HepG2 (cell line): ENCODE measurements around the gene MARS1. TPM values are rescaled to one million over a fixed set of nuclear protein-coding genes. Genes with fewer than 3 reads are reported as not detected.

ENCODE experiments used
- ATAC-seq: fragments of 200-7000 bp; cut with Tn5 transposase; 3 replicates; pipeline ENCODE4 v1.9.1; 2020; ENCODE audit warnings: mild to moderate bottlenecking, moderate library complexity
- BruUV-seq: library from RNA; stranded (reverse); fragments of 400-500 nt; replicated peaks from 2 replicates; lab custom pipeline; 2021; lab: Mats Ljungman, UMichigan
- CTCF ChIA-PET: fragments of 300-600 bp; formaldehyde crosslinking; extraction: SDS; loops from one replicate; lab custom pipeline; 2021; ENCODE audit warnings: low total read pairs, inconsistent platforms, low intra/inter-chr PET ratio; lab: Yijun Ruan, JAX
- POLR2A ChIA-PET: fragments of 350-600 bp; sonication (Branson Sonifier 250); formaldehyde crosslinking; loops from one replicate; lab custom pipeline; 2020; ENCODE audit warnings: antibody characterized with exemption, inconsistent platforms; lab: Yijun Ruan, JAX
- DNase-seq: peaks from one replicate; pipeline ENCODE4 v3.0.0-alpha.2; 2015; ENCODE audit warnings: low spot score
- FAIRE-seq: peaks from 3 replicates; lab custom pipeline; 2011; peaks lifted over from hg19 to GRCh38; lab: Jason Lieb, UNC
- H2AFZ ChIP-seq: one replicate; pipeline ENCODE4 v1.6.1; 2011; ENCODE audit warnings: low read length, inconsistent platforms
- H3K27ac ChIP-seq: fragments of 300-600 bp; 3 replicates; pipeline ENCODE4 v1.8.0; 2011; ENCODE audit warnings: mixed run types, mild to moderate bottlenecking, mixed read lengths, low read length, inconsistent platforms; ENCODE audit not compliant: insufficient read depth; ENCODE audit errors: extremely low read length
- H3K27me3 ChIP-seq, 2 experiments: fragments of 200-600 bp in 1 of 2; 2 replicates in 1 of 2; 3 replicates in 1 of 2; pipeline versions ENCODE4 v1.6.0 to v1.8.0; 2011; ENCODE audit warnings: low read length in 2 of 2, mild to moderate bottlenecking in 2 of 2, moderate library complexity in 2 of 2, inconsistent platforms in 1 of 2; ENCODE audit not compliant: insufficient read depth in 2 of 2, control insufficient read depth in 1 of 2
- H3K36me3 ChIP-seq, 2 experiments: fragments of 200-600 bp in 1 of 2; replicated peaks in 1 of 2; 2 replicates in 1 of 2; 3 replicates in 1 of 2; pipeline versions ENCODE4 v1.5.1 to v1.8.0; 2011; ENCODE audit warnings: low read length in 2 of 2, inconsistent platforms in 1 of 2; ENCODE audit not compliant: insufficient read depth in 2 of 2, control insufficient read depth in 1 of 2
- H3K4me1 ChIP-seq: 2 replicates; pipeline ENCODE4 v1.5.1; 2012; ENCODE audit warnings: low read length, inconsistent platforms; ENCODE audit not compliant: insufficient read depth
- H3K4me2 ChIP-seq: 2 replicates; pipeline ENCODE4 v1.6.0; 2011; ENCODE audit warnings: low read depth, low read length, inconsistent platforms
- H3K4me3 ChIP-seq, 3 experiments: fragments of 200-600 bp in 1 of 3; sonication (generic), shearing (Covaris generic) in 1 of 3; replicated peaks in 1 of 3; 2 replicates each; pipeline ENCODE4 v1.5.1; 2011 to 2016; ENCODE audit warnings: low read length in 3 of 3, inconsistent platforms in 2 of 3, low read depth in 2 of 3, mild to moderate bottlenecking in 2 of 3, control low read depth in 1 of 3, mixed read lengths in 1 of 3; ENCODE audit not compliant: insufficient read depth in 1 of 3
- H3K79me2 ChIP-seq: one replicate; pipeline ENCODE4 v1.6.1; 2011; ENCODE audit warnings: low read length, inconsistent platforms; ENCODE audit not compliant: insufficient read depth
- H3K9ac ChIP-seq: 2 replicates; pipeline ENCODE4 v1.6.0; 2011; ENCODE audit warnings: mild to moderate bottlenecking, low read depth, low read length, inconsistent platforms; ENCODE audit not compliant: insufficient read depth
- H3K9me3 ChIP-seq: 2 replicates; pipeline ENCODE4 v1.5.1; 2012; ENCODE audit warnings: mild to moderate bottlenecking, low read length
- H4K20me1 ChIP-seq: 2 replicates; pipeline ENCODE4 v1.6.0; 2011; ENCODE audit warnings: inconsistent platforms, mild to moderate bottlenecking, low read length, moderate library complexity; ENCODE audit not compliant: insufficient read depth
- ARHGAP35 ChIP-seq: sonication (generic); formaldehyde crosslinking; IDR thresholded peaks from 2 replicates; pipeline ENCODE4 v1.9.0; 2022; ENCODE audit warnings: mild to moderate bottlenecking, inconsistent platforms, moderate library complexity, missing genetic modification reagents, borderline replicate concordance
- ATM ChIP-seq: fragments of 450-650 bp; IDR thresholded peaks from 2 replicates; pipeline ENCODE4 v1.7.1; 2017; ENCODE audit warnings: mild to moderate bottlenecking, borderline replicate concordance
- GRHL1 ChIP-seq: sonication (generic); formaldehyde crosslinking; conservative IDR thresholded peaks from 2 replicates; pipeline ENCODE4 v1.8.0; 2022; ENCODE audit warnings: missing genetic modification reagents
- HCFC1 ChIP-seq: fragments of 150-350 bp; IDR thresholded peaks from 2 replicates; pipeline ENCODE4 v1.6.1; 2014; ENCODE audit warnings: low read depth, low read length
- HOXA5 ChIP-seq: sonication (generic); formaldehyde crosslinking; IDR thresholded peaks from 2 replicates; pipeline ENCODE4 v1.4.0; 2020; ENCODE audit warnings: missing genetic modification reagents
- KLF13 ChIP-seq: sonication (generic); formaldehyde crosslinking; IDR thresholded peaks from 2 replicates; pipeline ENCODE4 v1.4.0; 2020; ENCODE audit warnings: mild to moderate bottlenecking, missing genetic modification reagents
- NCOR1 ChIP-seq: fragments of 200-600 bp; sonication (generic); IDR thresholded peaks from 2 replicates; pipeline ENCODE4 v1.7.0; 2017; ENCODE audit warnings: antibody characterized with exemption, low read length, borderline replicate concordance
- PITX1 ChIP-seq: sonication (generic); formaldehyde crosslinking; IDR thresholded peaks from 2 replicates; pipeline ENCODE4 v1.5.1; 2020; ENCODE audit warnings: mild to moderate bottlenecking, missing genetic modification reagents
- U2AF2 ChIP-seq: fragments of 200-400 bp; formaldehyde crosslinking; IDR thresholded peaks from 2 replicates; pipeline ENCODE4 v1.6.1; 2017; ENCODE audit warnings: low read depth, mild to moderate bottlenecking, low read length
- ZBTB37 ChIP-seq: sonication (generic); formaldehyde crosslinking; IDR thresholded peaks from 2 replicates; pipeline ENCODE4 v1.4.0; 2020; ENCODE audit warnings: mild to moderate bottlenecking, missing genetic modification reagents
- ZNF207 ChIP-seq: fragments of 450-650 bp; IDR thresholded peaks from 2 replicates; pipeline ENCODE4 v1.6.1; 2016; ENCODE audit warnings: antibody characterized with exemption, borderline replicate concordance
- ZNF530 ChIP-seq: sonication (generic); formaldehyde crosslinking; IDR thresholded peaks from 2 replicates; pipeline ENCODE4 v1.5.0; 2020; ENCODE audit warnings: low read depth, mild to moderate bottlenecking, missing genetic modification reagents
- ZNF572 ChIP-seq: sonication (generic); formaldehyde crosslinking; IDR thresholded peaks from 2 replicates; pipeline ENCODE4 v1.5.1; 2020; ENCODE audit warnings: mild to moderate bottlenecking, missing genetic modification reagents
- ZNF574 ChIP-seq: sonication (generic); formaldehyde crosslinking; IDR thresholded peaks from 2 replicates; pipeline ENCODE4 v1.4.0; 2020; ENCODE audit warnings: missing genetic modification reagents
- ZNF672 ChIP-seq: sonication (generic); formaldehyde crosslinking; IDR thresholded peaks from 2 replicates; pipeline ENCODE4 v1.8.1; 2022; ENCODE audit warnings: missing genetic modification reagents
- ZUFSP ChIP-seq: sonication (generic); formaldehyde crosslinking; IDR thresholded peaks from 2 replicates; pipeline ENCODE4 v1.9.0; 2021; ENCODE audit warnings: missing genetic modification reagents, mild to moderate bottlenecking, borderline replicate concordance
- WGBS: methylation state at CpG from one replicate; pipeline ENCODE4 v1.1.6; 2017; ENCODE audit warnings: low lambda C conversion rate; 5-methylcytosine and 5-hydroxymethylcytosine counted together
- in situ Hi-C: cut with HindIII; loops from 2 replicates; pipeline ENCODE4 v1.10.0; 2017; ENCODE audit warnings: low pct_unique_long_range_greater_than_20kb; ENCODE audit not compliant: extremely low pct_ligation_motif_present
- intact Hi-C: fragments of 100-400 bp; cut with micrococcal nuclease; formaldehyde crosslinking; loops from one replicate; pipeline ENCODE4 v1.10.0; 2022; ENCODE audit not compliant: unreplicated experiment
- polyA plus RNA-seq, 8 experiments: library from polyadenylated mRNA; depleted of rRNA in 3 of 8; stranded (reverse) in 7 of 8; unstranded in 1 of 8; fragments of >200 nt; fragmentation: Illumina TruSeq in 4 of 8; extraction: Trizol in 4 of 8; gene quantifications; 2 replicates each; pipeline versions ENCODE4 v1.2.1 to v1.2.3, GENCODE V29; 2011 to 2016; ENCODE audit warnings: low read depth in 4 of 8, missing spikeins in 1 of 8, mixed read lengths in 1 of 8; ENCODE audit not compliant: insufficient read depth in 1 of 8
- total RNA-seq, 5 experiments: library from RNA; depleted of rRNA; stranded (reverse); fragments of >200 nt; fragmentation: Illumina TruSeq; extraction: Trizol; gene quantifications; 2 replicates each; pipeline ENCODE4 v1.2.3, GENCODE V29; 2016; ENCODE audit warnings: low read depth in 1 of 5

MARS1 gene
- total and polyA plus RNA-seq, 2 of the 13 experiments (the other 11 are each of a cell fraction or from before 2014, with no cell fraction given) = 115 to 181 TPM

- peak within 1 kb of the TSS; percentile 93 for H3K4me2 ChIP-seq
- intact Hi-C loops (loop anchor here (5.0 kb wide), 1 partner anchor 102 kb away; no protein-coding TSS in a partner anchor), in situ Hi-C loops (no loop called here)
- no peaks in the 10 kb centered on the region for H3K9me3 ChIP-seq
- H3K4me3 ChIP-seq = peak within 1 kb of the TSS; percentile 93 to 99 (median 97)
- no peaks in the 10 kb centered on the region; a peak in 1 of 5 replicates for H3K27me3 ChIP-seq
- POLR2A ChIA-PET = interaction anchor here (0.6 to 7.8 kb wide), 31 partner anchors 8 to 431 kb away, joined by 3 to 90 read pairs (median 5); partner anchors contain the start of genes ARHGEF25, B4GALNT1, DCTN2 and GLI1
- peaks cover 39% of the 10 kb centered on the region for H3K79me2 ChIP-seq
- peaks cover 13 to 35% of the 10 kb centered on the region in 2 experiments for H3K36me3 ChIP-seq
- H2AFZ ChIP-seq = no peak within 1 kb of the TSS
- peak; percentile 96 for FAIRE-seq
- 2% methylated on average over 22 of the region's 52 CpGs for WGBS
- peak within 1 kb of the TSS; percentile 100 for H3K9ac ChIP-seq
- BruUV-seq = TSS peak; percentile 74
- peaks cover 48% of the 10 kb centered on the region for H3K4me1 ChIP-seq
- DNase-seq = peak; percentile 97
- H4K20me1 ChIP-seq = peaks cover 35% of the 10 kb centered on the region
- CTCF ChIA-PET = no interaction called here
- peak; percentile 71 for ATAC-seq
- peak within 1 kb of the TSS; percentile 97 for H3K27ac ChIP-seq
- no peak; the same call in 1 of the 2 replicates for TF ChIP-seq HOXA5
- TF ChIP-seq GRHL1 (CRISPR knock-in tag) = no peak
- TF ChIP-seq HCFC1 = no peak; the same call in 1 of the 2 replicates
- TF ChIP-seq ARHGAP35 (CRISPR knock-in tag) = no peak
- TF ChIP-seq ZNF672 (CRISPR knock-in tag) = no peak
- no peak for TF ChIP-seq ATM
- peak; percentile 84 for TF ChIP-seq PITX1 (CRISPR knock-in tag)
- no peak for TF ChIP-seq ZNF207
- TF ChIP-seq ZNF574 (CRISPR knock-in tag) = peak; percentile 51
- TF ChIP-seq ZNF572 (CRISPR knock-in tag) = no peak
- TF ChIP-seq KLF13 (CRISPR knock-in tag) = no peak
- TF ChIP-seq ZBTB37 = no peak; the same call in 1 of the 2 replicates
- TF ChIP-seq U2AF2 = 0 out of 2 replicates have a peak, but pooled peaks have one; percentile 49
- TF ChIP-seq ZUFSP (CRISPR knock-in tag) = no peak
- no peak for TF ChIP-seq ZNF530
- TF ChIP-seq NCOR1 = no peak
Measured at GRCh38 chr12:57520053-57520818, 32.4 kb downstream of the MARS1 start, which contains the start of gene DDIT3. TSS of gene DDIT3 (minus strand) at chr12:57520514. CDS start at chr12:57517406, 3,108 bp downstream.
